HPDE6-E6E7 (cell line): ENCODE measurements around the gene FAM219A.
A peak's percentile ranks its signal among the peaks of the same experiment; 100 is the strongest.
"Not testable (repeated sequence)": the region's sequence is repeated elsewhere in the genome, so short reads cannot be mapped to it uniquely, and the experiment has no call there.

Experiments
- DNase-seq: peaks from one replicate; pipeline ENCODE4 v3.0.0; 2011; ENCODE audit warnings: missing footprints; ENCODE audit errors: extremely low spot score

The FAM219A gene

GRCh38 chr9:34376596-34377403, 81.6 kb downstream of the FAM219A start, which contains the start of gene MYORG:
Gene MYORG, minus strand, starts transcription at chr9:34376898. Its CDS starts 3,955 bp downstream, at chr9:34372943.
- DNase-seq: peak; percentile 99

- peak; percentile 45 for DNase-seq
Observed at GRCh38 chr9:34375901-34376595, 82.3 kb downstream of the FAM219A start.

- DNase-seq: no peak
Observed at GRCh38 chr9:34374905-34375552, 83.3 kb downstream of the FAM219A start.

GRCh38 chr9:34374339-34374738, 84.0 kb downstream of the FAM219A start:
- no peak for DNase-seq

GRCh38 chr9:34373749-34374148, 84.6 kb downstream of the FAM219A start:
- no peak for DNase-seq

- no peak for DNase-seq
Observed at GRCh38 chr9:34372467-34373011, 85.8 kb downstream of the FAM219A start.

- DNase-seq: no peak
Observed at GRCh38 chr9:34371886-34372466, 86.4 kb downstream of the FAM219A start.

GRCh38 chr9:34370970-34371880, 87.1 kb downstream of the FAM219A start:
- DNase-seq: no peak

- DNase-seq: no peak
Observed at GRCh38 chr9:34370335-34370969, 87.9 kb downstream of the FAM219A start.

- no peak for DNase-seq
Observed at GRCh38 chr9:34369636-34370035, 88.7 kb downstream of the FAM219A start.

GRCh38 chr9:34368796-34369195, 89.6 kb downstream of the FAM219A start:
- DNase-seq: not testable (repeated sequence)

- DNase-seq: not testable (repeated sequence)
Observed at GRCh38 chr9:34367751-34368410, 90.5 kb downstream of the FAM219A start.

- no peak for DNase-seq
Observed at GRCh38 chr9:34366365-34366764, 92.0 kb downstream of the FAM219A start.

- no peak for DNase-seq
Observed at GRCh38 chr9:34365282-34365681, 93.1 kb downstream of the FAM219A start.

- DNase-seq: no peak
Observed at GRCh38 chr9:34363619-34364351, 94.6 kb downstream of the FAM219A start.

- no peak for DNase-seq
Observed at GRCh38 chr9:34362614-34363214, 95.7 kb downstream of the FAM219A start.

GRCh38 chr9:34352957-34353356, 105.4 kb downstream of the FAM219A start:
- DNase-seq: not testable (repeated sequence)

- not testable (repeated sequence) for DNase-seq
Observed at GRCh38 chr9:34352122-34352652, 106.2 kb downstream of the FAM219A start.
